ENCODE measurements around the gene TCIRG1.

GRCh38 chr11:68024508-68024907 is 14.3 kb upstream of the TCIRG1 start:
- TF ChIP-seq, protein P1, sequence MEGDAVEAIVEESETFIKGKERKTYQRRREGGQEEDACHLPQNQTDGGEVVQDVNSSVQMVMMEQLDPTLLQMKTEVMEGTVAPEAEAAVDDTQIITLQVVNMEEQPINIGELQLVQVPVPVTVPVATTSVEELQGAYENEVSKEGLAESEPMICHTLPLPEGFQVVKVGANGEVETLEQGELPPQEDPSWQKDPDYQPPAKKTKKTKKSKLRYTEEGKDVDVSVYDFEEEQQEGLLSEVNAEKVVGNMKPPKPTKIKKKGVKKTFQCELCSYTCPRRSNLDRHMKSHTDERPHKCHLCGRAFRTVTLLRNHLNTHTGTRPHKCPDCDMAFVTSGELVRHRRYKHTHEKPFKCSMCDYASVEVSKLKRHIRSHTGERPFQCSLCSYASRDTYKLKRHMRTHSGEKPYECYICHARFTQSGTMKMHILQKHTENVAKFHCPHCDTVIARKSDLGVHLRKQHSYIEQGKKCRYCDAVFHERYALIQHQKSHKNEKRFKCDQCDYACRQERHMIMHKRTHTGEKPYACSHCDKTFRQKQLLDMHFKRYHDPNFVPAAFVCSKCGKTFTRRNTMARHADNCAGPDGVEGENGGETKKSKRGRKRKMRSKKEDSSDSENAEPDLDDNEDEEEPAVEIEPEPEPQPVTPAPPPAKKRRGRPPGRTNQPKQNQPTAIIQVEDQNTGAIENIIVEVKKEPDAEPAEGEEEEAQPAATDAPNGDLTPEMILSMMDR (IDR thresholded peaks at IDR 0.05; ENCODE audit: insufficient read depth, low read length, poor library complexity, severe bottlenecking), result no peak
- TF ChIP-seq EZH2phosphoT487 (conservative IDR thresholded peaks at IDR 0.05; ENCODE audit: low read length), result no peak

Data from SU-DHL-6 (cell line).